ENCODE results near the gene SEC22B.
"Not testable (repeated sequence)": the region's sequence is repeated elsewhere in the genome, so short reads cannot be mapped to it uniquely, and the experiment has no call there.

SEC22B gene

GRCh38 chr1:120145806-120146205 is 30.5 kb downstream of the SEC22B start:
- DNase-seq (ENCODE audit: low read depth), result peak; percentile 15

- DNase-seq (ENCODE audit: low read depth), result not testable (repeated sequence)
Measured at GRCh38 chr1:120144626-120145025, 31.7 kb downstream of the SEC22B start.

GRCh38 chr1:120144169-120144568 is 32.2 kb downstream of the SEC22B start:
- peak; percentile 56 for DNase-seq (ENCODE audit: low read depth)

- peak; percentile 73 for DNase-seq (ENCODE audit: low read depth)
Measured at GRCh38 chr1:120143334-120143733, 33.0 kb downstream of the SEC22B start.

GRCh38 chr1:120142512-120143263 is 33.6 kb downstream of the SEC22B start:
- peak; percentile 88 for DNase-seq (ENCODE audit: low read depth)

GRCh38 chr1:120141865-120142264 is 34.5 kb downstream of the SEC22B start:
- DNase-seq (ENCODE audit: low read depth), result not testable (repeated sequence)

GRCh38 chr1:120140656-120141265 is 35.6 kb downstream of the SEC22B start:
- DNase-seq (ENCODE audit: low read depth), result not testable (repeated sequence)

GRCh38 chr1:120136086-120136485 is 40.2 kb downstream of the SEC22B start:
- DNase-seq (ENCODE audit: low read depth), result not testable (repeated sequence)

- not testable (repeated sequence) for DNase-seq (ENCODE audit: low read depth)
Measured at GRCh38 chr1:120133928-120134325, 42.4 kb downstream of the SEC22B start.

GRCh38 chr1:120133228-120133927 is 42.9 kb downstream of the SEC22B start:
- DNase-seq (ENCODE audit: low read depth), result no peak

GRCh38 chr1:120132406-120132763 is 43.9 kb downstream of the SEC22B start:
- not testable (repeated sequence) for DNase-seq (ENCODE audit: low read depth)

- DNase-seq (ENCODE audit: low read depth), result peak; percentile 64
Measured at GRCh38 chr1:120131611-120132405, 44.5 kb downstream of the SEC22B start.

- peak; percentile 17 for DNase-seq (ENCODE audit: low read depth)
Measured at GRCh38 chr1:120127921-120128320, 48.4 kb downstream of the SEC22B start.

GRCh38 chr1:120126216-120126615 is 50.1 kb downstream of the SEC22B start:
- not testable (repeated sequence) for DNase-seq (ENCODE audit: low read depth)

GRCh38 chr1:120124628-120125027 is 51.7 kb downstream of the SEC22B start:
- not testable (repeated sequence) for DNase-seq (ENCODE audit: low read depth)

- DNase-seq (ENCODE audit: low read depth), result peak; percentile 58
Measured at GRCh38 chr1:120123813-120124510, 52.4 kb downstream of the SEC22B start.

- DNase-seq (ENCODE audit: low read depth), result not testable (repeated sequence)
Measured at GRCh38 chr1:120122262-120122893, 53.9 kb downstream of the SEC22B start.

- not testable (repeated sequence) for DNase-seq (ENCODE audit: low read depth)
Measured at GRCh38 chr1:120121830-120122229, 54.5 kb downstream of the SEC22B start.

GRCh38 chr1:120120525-120120924 is 55.8 kb downstream of the SEC22B start:
- DNase-seq (ENCODE audit: low read depth), result not testable (repeated sequence)

GRCh38 chr1:120117371-120118177 is 58.7 kb downstream of the SEC22B start:
- not testable (repeated sequence) for DNase-seq (ENCODE audit: low read depth)

All from ELR (cell line).